Measurements from ENCODE around the gene EYS.
"Not testable (repeated sequence)": the region's sequence is repeated elsewhere in the genome, so short reads cannot be mapped to it uniquely, and the experiment has no call there.

Gene EYS

DNA sequence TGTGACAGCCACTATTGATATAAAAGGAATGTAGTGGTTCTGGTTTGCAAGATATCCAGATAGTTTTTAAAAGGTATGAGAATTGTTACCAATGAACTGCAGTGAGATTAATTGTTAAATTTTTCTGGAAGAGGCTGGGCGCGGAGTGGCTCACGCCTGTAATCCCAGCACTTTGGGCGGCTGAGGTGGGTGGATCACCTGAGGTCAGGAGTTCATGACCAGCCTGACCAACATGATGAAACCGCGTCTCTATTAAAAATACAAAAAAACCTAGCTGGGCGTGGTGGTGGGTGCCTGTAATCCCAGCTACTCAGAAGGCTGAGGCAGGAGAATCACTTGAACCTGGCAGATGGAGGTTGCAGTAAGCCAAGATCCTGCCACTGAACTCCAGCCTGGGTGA is 1906.6 kb downstream of the EYS start:
- DNase-seq, result not testable (repeated sequence)

DNA sequence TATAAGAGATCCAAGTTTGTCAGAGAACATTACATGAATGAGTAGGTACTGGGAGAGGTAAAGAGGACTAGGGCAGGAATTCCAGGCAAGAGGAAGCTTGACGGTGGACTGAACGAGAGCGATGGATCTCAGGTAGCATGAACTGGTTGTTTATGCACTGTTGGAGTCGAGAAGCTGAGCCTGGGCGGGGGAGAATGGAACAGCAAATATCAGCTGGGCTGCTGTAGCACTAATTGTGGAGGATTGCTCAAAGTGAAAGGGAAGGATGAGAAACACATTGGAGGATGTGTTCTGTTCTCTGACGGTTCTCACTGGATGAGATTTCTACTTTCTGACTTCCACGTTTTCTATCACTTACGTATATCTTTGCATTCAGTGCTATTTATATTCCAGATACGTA is 1907.2 kb downstream of the EYS start:
- DNase-seq, result no peak

DNA sequence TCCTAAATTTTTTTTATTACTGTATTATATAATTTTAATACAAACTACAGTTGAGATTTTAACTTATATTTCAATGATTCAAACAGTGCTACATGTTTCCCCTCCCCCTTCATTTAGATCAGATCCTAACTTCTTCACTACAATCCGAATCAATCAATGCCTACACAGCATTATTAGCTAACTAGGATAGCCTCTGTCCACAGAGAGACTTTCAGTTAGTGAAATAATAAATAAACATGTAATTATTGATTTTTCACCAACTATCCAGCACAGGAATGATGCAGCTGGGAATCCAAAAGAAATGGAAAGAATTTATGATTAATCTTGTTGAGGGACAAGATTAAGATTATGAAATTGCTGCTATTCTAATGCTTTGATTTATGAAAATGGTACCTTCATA is 1907.7 kb downstream of the EYS start:
- no peak for DNase-seq

DNA sequence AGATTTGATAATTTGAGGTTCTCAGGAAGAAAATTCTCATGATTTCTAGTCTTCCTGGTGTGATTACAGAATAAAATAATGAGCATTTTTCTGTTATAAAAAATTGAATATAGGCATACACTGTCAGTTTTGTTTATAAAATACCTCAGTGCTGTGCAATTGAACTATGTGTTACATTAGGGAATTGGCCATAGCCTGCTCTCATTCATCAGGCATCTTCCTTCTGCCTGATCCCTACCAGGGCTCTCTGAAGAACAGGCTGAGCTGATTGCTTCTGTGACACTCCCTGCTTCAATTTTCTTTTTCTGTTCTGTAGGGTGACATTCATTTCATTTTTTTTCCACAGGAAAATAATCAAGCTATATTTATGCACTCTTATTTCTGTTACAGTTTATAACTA is 1908.6 kb downstream of the EYS start:
- no peak for DNase-seq

DNA sequence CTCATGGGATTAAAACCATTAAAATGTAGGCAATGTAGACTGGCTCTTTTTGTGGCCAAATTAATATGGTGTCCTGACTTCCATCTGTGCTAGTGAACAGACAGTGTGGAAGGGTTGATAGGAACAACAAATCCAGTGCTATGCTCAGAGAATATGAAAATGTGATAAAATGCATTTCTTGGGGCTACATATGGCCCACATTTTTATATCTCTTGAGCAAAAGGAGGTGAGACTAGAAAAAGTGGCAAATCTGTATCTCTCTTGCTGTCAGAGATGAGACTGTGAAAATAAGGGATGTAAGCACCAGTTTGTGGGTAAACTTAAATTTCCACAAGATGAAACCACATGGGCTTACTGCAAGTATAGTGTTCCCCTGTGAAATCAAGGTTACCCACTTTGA is 1909.3 kb downstream of the EYS start:
- DNase-seq, result no peak

DNA sequence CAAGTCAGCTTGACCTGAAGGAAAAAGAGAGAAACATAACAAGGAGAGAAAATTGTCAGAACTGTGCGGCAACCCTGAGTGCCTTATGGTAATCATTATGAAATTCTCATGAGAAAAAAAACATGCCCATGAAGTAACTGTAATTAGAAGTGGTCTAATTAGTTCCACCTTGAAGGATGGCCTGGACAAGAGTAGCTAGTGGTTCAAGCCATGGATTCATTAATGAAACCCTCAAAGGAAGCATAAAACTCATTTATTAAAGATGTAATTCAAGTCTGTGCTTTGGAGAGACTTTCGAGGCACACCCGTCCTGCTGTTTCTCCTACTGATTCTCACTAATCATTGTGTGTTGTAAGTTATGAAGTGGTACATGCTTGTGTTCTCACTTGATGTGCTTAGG is 1911.2 kb downstream of the EYS start:
- DNase-seq, result no peak

DNA sequence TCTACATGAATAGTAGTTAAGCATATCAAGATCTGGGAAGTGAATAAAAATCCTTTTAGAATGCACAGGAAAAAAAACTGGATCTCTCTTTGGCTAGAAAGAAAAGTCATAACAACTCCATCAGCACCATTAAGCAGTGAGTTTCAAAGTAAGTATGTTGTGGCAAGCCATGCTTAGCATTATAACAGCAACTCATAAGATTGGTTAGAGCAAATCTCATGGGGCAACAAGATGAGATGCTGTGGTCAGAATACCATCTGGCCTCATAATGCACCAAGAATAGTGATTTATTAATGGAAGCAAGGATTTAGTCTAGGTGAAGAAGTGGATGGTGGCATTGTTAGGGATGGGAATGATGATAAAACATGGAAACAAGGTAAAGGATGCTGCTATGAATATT is 1912.0 kb downstream of the EYS start:
- DNase-seq, result no peak

DNA sequence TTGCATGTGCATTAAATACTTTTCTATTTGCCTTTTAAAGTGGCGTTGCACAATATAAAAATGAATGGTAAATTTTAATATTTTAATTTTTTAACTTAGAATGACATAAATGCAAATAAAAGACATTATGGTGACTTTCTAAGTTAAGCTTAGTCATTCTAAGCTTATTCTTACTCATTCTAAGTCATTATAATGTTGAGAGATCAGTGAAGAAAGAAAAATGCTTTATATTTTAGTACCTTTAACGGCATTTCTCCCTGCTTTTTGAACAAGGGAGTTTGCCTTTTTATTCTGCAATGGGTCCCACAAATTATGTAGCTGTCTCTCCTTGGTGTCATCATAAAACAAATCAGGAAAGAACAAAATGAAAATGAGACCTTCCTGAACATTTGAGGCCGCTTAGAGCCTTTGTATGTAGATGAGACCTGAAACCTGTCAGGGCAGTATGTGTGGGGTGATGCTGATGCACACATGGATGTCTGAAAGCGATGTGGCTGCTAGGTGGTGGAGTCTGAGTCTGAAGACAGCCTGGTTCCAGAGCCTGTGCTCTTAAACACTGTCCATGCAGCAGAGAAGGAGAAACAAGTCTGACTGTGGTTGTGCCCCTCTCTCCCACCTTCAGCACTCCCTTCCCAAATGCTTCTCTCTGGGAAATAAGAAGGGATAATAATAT is 1913.4 kb downstream of the EYS start:
- DNase-seq, result no peak

DNA sequence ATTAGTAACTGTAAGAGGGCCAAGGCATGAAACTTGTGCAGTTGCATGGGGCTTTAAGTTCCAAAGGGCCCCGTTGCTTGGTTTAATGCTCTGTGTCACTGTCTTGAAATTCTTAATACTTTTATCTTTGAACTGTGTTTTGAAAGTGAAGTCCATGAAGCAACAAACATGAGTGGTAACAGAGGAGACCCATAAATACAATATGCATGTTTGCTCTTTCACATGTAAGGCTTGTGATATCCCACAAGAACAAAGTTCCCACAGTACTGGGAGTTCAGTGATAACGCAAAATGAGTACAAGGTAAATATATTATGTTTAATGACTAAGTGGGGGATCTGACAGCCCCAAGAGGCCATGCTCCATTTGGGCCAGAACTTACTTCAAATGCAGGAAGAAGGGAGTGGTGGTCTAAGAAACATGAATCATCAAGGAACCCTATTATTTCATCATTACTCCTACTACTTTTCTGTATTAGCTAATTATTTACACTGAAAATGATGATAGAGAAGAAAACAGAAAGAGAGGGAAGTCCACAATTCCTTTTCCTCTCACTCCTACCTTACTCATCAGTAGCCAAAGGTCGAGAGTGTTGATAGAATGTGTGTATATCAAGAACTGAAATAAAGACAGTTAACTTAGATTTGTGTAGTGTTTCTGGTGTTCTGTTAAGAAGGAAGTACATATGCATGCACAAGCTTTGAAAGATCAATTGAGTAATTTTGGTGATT is 1914.1 kb downstream of the EYS start:
- DNase-seq, result no peak

DNA sequence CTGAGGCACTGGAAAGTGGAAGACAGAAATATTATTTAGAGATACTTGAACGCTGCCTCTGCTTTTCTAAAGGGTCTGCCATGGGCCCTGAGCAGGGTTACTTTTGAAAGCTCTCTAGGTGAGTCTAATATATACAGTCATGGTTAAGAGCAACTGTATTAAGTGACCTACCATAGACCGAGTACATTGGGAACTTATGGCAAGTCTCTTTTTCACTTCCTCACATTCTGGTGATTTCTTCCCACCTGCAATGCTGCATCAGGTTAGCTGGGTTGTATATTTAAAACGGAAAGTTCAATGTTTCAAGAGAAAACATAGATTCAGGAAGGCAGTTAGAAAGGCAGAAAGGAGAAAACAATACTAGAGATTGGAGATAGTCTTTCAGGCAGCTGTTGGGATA is 1916.7 kb downstream of the EYS start:
- DNase-seq, result no peak

DNA sequence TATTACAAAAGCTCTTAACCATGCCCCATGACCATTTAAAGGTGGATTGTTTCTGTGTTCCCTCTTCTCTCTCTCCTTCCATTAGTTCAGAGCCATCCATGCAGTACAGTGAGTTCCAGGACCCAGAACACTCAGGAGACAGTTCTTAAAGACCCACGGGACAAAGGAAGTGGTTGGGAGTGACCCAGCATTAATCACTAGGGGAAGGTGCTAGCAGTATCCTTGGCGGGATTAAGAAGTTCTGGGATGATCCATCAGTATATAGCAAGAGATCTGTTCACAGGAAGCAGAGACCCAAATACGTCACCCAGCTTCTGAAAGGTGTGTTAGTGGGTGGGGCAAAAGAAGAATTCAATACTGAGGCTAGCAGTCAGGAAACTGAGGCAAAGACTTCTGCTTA is 1917.3 kb downstream of the EYS start:
- no peak for DNase-seq

DNA sequence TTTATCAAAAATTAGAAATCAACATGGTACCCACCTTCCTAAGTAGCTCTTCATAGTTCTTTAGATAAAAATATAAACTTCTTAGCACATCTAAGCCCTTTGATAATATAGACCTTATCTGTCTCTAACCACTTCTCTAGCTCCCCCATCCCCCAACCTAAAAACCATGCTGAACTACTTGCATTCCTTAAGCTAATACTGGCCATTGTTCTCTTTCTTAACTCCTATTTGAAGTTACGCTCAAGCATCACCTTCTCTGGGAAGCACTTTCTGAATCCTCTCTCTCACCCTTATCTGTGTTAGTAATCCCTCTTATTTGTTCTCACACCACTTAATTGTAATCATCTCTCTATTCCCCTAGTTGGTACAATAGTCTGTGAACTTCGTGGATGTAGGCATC is 1918.5 kb downstream of the EYS start:
- DNase-seq, result no peak

DNA sequence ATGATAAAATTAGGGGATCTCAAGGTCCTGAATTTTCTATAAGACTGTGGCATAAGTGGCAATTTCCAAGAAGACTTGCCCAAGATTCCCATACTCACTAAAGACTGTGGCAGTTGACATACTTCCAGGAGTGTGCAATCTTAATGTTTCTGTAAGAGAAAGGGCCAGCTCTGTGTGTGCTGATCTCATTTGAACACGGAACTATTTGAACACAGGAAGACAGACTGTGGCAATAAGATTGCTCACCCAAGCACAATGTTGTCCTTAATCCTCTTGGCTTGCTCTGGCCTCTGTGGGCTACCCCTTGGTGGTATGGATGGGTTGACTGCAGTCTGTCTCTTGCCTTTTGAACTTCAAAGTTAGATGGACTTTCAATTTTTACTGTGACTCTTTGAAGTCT is 1920.0 kb downstream of the EYS start:
- no peak for DNase-seq

DNA sequence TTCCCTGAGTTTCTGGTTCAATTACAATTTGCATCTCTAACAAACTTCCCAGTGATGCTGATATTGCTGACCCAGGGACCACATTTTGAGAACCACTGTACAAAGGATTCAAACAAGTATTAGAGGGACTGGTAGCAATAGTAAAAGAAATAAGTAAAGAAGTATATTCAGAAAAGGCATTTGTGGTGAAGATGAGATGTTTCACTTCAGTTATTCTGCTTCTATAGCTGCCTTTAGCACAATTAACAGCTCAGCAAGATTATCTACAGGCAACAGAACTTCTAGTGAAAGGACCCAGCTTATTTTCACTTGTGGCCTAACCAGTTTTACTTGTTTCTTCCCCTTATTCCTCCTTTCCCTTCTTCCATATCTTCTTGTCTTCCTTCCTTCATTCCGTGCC is 1922.0 kb downstream of the EYS start:
- no peak for DNase-seq

DNA sequence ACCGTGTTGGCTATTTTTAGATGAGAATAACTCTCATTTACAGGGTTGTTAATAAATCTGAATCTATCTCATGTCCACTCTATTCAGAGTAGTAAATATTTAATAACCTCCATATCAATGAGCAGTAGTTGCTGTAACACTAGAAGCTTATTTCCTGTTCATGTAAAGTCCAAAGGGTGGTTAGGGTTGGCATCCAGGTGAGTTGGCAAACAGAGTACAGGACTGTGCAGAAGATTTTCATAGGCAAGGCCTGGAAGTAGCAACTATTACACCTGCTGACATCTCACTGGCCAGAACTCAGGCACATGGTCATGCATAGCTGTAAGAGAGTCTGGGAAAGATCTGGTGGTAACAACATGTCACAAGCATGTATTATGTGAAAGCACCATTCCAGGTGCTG is 1923.9 kb downstream of the EYS start:
- DNase-seq, result no peak

DNA sequence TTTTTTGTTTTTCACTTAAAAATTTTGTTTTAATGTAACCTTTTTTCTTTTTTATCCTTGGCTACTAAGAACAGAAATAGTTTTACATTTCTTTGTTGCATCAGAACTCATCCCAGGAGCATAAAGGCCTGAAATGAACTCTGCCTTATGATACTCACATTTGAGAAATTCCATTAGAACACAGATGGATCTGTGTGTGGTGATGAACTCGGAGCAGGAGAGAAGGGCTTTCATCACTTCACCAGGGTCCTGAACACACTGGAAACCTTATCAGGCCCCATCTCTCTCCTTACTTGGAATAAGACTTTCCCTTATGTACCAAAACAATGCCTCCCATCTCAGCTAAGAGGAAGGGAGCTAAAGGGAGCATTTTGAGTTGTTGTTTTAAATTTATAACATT is 1932.1 kb downstream of the EYS start:
- DNase-seq, result no peak

DNA sequence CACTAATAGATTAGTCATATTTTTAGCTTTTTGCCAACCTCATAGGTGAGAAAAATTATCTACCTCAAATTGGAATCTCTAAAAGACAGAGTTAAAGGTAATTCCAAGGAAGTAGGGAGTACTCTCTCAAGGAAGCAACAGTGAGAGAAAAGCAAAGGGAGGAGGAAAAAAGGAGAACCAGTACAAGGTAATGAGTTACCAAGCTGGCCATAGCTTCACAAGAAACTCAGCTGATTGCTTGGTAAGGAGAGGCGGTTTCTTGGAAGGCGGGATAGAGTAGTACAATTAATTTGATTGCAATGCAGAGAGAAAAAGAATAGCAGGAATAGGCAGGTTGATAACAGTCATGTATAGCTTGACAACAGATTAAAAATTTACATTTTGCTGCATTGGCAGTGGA is 1933.8 kb downstream of the EYS start:
- no peak for DNase-seq

DNA sequence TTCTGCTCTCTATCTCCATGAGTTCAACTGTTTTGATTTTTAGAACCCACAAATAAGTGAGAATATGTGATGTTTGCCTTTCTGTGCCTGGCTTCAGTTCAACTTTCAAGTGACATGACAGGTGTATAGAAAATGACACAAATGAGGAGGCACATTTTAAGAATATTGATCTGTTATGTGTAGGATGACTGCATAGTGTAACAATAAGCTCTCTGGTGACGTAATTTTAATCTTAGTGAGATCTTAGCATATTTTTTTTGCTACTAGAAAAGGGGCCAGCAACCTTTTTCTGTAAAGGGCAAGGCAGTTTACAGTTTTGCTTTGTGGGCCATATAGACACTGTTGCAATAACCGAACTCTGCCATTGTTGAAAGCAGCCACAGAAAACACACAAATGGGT is 1941.2 kb downstream of the EYS start:
- no peak for DNase-seq

DNA sequence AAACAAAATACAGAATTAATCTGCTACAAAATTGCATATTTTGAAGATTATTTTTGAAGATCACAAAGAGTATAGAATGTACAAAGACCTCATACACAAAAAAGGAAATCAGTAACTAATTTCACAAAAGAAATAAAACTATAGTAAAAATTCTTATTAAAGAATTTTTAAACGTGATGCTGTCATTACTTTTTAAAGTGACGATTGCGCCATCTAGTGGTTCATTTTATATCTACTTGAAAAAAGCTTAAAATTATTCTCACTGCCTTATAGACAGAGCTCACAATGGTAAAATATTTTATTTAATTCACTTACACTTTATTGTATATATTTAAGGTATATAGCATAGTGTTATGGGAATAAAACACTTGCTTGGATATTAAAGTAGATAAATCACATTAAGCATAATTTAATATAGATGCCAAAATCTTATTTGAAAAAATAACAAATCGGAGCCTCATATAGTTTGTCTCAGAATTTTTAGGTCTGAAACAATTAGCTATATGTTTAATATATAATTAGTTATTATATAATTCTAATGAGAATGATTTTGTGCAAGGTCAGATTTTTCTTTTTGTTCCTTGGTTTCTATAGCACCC is 1942.6 kb downstream of the EYS start:
- DNase-seq, result no peak

DNA sequence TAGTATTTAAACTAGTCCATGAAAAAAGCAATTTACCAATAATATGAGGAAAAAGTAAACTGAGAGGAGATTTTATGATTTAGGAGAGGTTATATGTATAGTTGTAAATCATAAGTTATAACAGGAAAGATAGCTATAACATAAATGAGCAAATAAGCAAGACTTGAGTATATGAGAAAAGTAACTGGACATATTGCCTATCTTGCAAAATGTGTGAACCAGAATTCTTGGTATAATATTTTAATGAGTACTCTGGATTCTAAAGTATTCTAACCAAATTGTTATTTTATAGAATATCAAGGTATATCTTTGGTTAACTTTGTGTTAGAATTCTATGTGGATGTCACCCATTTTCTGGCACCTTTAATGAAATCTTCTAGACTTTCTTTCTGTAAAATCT is 1946.8 kb downstream of the EYS start:
- no peak for DNase-seq

DNA sequence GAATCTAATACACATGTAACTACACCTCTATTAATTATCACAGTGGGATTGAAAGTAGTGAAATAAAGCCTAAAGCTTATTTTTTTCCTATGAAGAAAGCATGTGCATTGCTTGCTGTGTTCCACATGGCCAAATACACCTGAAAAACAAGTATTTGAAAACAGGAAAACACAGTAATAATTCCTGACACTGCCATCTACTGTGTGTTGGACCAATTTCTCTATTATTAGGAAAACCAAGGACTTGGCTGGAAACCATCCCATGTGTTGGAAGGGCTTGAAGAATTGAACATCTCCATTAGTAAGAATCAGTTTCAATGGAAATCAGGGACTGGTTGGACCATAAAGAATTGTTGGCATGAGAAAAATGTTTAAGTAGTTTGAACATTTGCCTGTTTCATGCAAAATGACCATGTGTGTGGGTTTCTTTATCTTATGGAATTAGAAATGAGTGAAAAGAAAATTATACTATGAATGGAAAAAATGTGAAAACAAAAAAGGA is 1947.4 kb downstream of the EYS start:
- DNase-seq, result no peak

DNA sequence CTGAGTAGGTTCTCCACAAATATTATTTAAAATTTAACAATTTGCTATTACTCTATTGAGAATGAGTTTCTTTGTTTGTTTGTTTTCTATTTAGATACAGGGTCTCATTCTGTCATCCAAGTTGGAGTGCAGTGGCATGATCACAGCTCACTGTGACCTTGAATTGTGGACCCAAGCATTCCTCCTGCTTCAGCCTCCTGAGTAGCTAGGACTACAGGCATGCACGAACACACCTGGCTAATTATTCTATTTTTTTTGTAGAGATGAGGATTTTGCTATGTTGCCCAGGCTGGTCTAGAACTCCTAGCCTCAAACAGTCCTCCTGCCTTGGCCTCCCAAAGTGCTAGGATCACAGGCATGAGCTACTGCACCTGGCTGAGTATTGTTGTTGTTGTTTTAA is 1949.2 kb downstream of the EYS start:
- no peak for DNase-seq

DNA sequence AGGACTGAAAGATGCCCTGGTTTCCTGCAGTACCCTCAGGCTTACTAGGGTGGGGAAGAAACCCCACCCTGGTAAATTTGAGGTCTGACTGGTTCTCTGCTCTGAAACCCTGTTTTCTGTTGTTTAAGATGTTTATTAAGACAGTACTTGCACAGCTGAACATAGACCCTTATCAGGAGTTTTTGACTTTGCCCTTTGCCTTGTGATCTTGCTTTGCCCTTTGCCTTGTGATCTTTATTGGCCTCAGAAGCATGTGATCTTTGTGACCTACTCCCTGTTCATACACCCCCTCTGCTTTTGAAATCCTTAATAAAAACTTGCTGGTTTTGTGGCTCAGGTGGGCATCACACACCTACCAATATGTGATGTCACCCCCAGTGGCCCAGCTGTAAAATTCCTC is 1949.8 kb downstream of the EYS start:
- not testable (repeated sequence) for DNase-seq

DNA sequence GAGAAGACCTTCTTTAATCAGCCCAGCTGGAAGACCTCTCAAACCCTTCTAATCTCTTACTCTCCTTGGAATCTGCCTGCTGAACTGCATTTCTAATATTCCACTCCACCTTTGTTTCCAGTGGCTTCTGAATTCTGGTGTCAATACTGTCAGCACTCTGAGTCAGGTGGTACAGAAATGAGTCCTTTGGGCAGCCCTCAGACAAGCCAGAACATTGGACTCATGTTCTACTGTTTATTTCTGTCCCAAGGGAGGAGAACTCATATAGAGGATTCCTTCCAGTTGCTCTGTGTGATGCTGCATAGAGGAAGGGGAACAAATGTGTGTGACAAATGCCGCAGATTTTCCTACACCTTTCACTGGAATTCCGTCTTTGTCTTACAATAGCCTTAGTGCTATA is 1956.6 kb downstream of the EYS start:
- no peak for DNase-seq

DNA sequence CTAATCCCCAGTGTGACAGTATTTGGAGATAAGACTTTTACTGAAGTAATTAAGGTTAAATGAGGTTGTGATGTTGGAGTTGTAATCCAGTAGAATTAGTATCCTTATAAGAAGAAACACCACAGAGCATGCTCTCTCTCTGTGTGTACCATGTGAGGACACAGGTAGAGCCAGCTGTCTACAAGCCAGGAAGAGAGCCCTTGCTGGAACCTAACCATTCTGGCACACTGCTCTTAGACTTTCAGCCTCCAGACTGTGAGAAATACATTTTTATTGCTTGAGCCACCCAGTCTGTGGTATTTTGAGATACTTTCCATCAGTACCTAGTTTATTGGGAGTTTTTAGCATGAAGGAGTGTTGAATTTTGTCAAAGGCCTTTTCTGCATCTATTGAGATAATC is 1961.2 kb downstream of the EYS start:
- DNase-seq, result no peak
